GM12892 (cell line): ENCODE results near the gene ZNF692.

Experiments used
- DNase-seq: peaks from one replicate; pipeline ENCODE4 v3.0.0; 2011; ENCODE audit not compliant: insufficient read length
- FAIRE-seq: peaks from 2 replicates; lab custom pipeline; 2011; peaks lifted over from hg19 to GRCh38; lab: Jason Lieb, UNC
- POLR2A ChIP-seq: IDR thresholded peaks from 2 replicates; pipeline ENCODE4 v1.6.1; 2011; ENCODE audit warnings: low read depth, low read length, control low read depth
- POLR2AphosphoS5 ChIP-seq: IDR thresholded peaks from 2 replicates; pipeline ENCODE4 v1.6.1; 2011; ENCODE audit warnings: low read depth, low read length, control low read depth
- TAF1 ChIP-seq: IDR thresholded peaks from 2 replicates; pipeline ENCODE4 v1.6.1; 2011; ENCODE audit warnings: low read depth, mild to moderate bottlenecking, control low read depth, low read length, borderline replicate concordance

ZNF692 gene

GRCh38 chr1:248871837-248872401, 13.0 kb upstream of the ZNF692 start:
- DNase-seq (no peak), FAIRE-seq (no peak)
- TF ChIP-seq POLR2AphosphoS5 (no peak), POLR2A (no peak), TAF1 (no peak)

GRCh38 chr1:248862998-248863881, 4.4 kb upstream of the ZNF692 start:
- TF ChIP-seq POLR2AphosphoS5 (peak; percentile 75), TAF1 (peak; percentile 65; the same call in 1 of the 2 replicates), POLR2A (peak; percentile 77)
- FAIRE-seq (peak; percentile 94), DNase-seq (peak; percentile 59)

GRCh38 chr1:248862695-248862997, 3.8 kb upstream of the ZNF692 start:
- FAIRE-seq (no peak), DNase-seq (no peak)
- TF ChIP-seq POLR2A (no peak), TAF1 (no peak), POLR2AphosphoS5 (no peak)

GRCh38 chr1:248861616-248862015, 2.7 kb upstream of the ZNF692 start:
- no peak for FAIRE-seq

GRCh38 chr1:248860007-248860406, 1.1 kb upstream of the ZNF692 start:
- no peak for FAIRE-seq
- DNase-seq = no peak
- TF ChIP-seq POLR2AphosphoS5 (no peak), POLR2A (no peak), TAF1 (no peak)

More at GRCh38 chr1:248861616-248862015, 2.7 kb upstream of the ZNF692 start:
- no peak for DNase-seq
- TF ChIP-seq POLR2AphosphoS5 (no peak), POLR2A (no peak), TAF1 (no peak)

GRCh38 chr1:248858096-248858890, 592 bp downstream of the ZNF692 start:
- FAIRE-seq = peak; percentile 84
- peak; percentile 56; the same call in 1 of the 2 replicates for TF ChIP-seq POLR2A
- TF ChIP-seq TAF1 = 0 out of 2 replicates have a peak, but pooled peaks have one; percentile 32
- TF ChIP-seq POLR2AphosphoS5 = peak; percentile 63; the same call in 1 of the 2 replicates
- peak; percentile 51 for DNase-seq

- TF ChIP-seq POLR2A = no peak
- TF ChIP-seq TAF1 = no peak
- TF ChIP-seq POLR2AphosphoS5 = no peak
- no peak for FAIRE-seq
- DNase-seq = no peak
These were observed 1.2 kb downstream of the ZNF692 start for GRCh38 chr1:248857749-248858095.

GRCh38 chr1:248857201-248857600, 1.7 kb downstream of the ZNF692 start:
- TF ChIP-seq POLR2AphosphoS5 (no peak), TAF1 (no peak), POLR2A (no peak)
- FAIRE-seq (no peak), DNase-seq (no peak)

- FAIRE-seq (no peak), DNase-seq (no peak)
- no peak for TF ChIP-seq POLR2A
- no peak for TF ChIP-seq TAF1
- no peak for TF ChIP-seq POLR2AphosphoS5
These were observed 2.7 kb downstream of the ZNF692 start for GRCh38 chr1:248856176-248856575.

- no peak for DNase-seq
- no peak for FAIRE-seq
- no peak for TF ChIP-seq TAF1
- no peak for TF ChIP-seq POLR2A
- TF ChIP-seq POLR2AphosphoS5 = no peak
These were observed 3.3 kb downstream of the ZNF692 start for GRCh38 chr1:248855580-248855979.

GRCh38 chr1:248853663-248854375, 5.1 kb downstream of the ZNF692 start:
- no peak for FAIRE-seq
- no peak for TF ChIP-seq POLR2AphosphoS5
- TF ChIP-seq TAF1 = no peak
- no peak for TF ChIP-seq POLR2A
- no peak for DNase-seq
